Measurements from ENCODE around the gene MYO15B.
A peak's percentile ranks its signal among the peaks of the same experiment; 100 is the strongest.
"Not testable (repeated sequence)": the region's sequence is repeated elsewhere in the genome, so short reads cannot be mapped to it uniquely, and the experiment has no call there.

Gene MYO15B

GRCh38 chr17:75576661-75577060, 10.9 kb upstream of the MYO15B start:
- DNase-seq (ENCODE audit: low read depth), result no peak

DNA sequence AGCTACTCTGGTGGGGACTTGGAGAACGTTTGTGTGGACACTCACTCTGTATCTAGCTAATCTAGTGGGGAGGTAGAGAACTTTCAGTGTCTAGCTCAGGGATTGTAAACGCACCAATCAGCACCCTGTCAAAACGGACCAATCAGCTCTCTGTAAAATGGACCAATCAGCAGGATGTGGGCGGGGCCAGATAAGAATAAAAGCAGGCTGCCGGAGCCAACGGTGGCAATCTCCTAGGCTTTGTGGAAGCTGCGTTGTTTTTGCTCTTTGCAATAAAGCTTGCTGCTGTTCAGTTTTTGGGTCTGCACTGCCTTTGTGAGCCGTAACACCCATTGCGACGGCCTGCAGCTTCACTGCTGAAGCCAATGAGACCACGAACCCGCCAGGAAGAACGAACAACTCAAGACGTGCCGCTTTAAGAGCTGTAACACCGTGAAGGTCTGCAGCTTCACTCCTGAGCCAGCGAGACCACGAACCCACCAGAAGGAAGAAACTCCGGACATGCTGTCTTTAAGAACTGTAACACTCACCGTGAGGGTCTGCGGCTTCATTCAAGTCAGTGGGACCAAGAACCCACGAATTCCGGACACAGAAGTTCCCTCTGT, 6.4 kb upstream of the MYO15B start:
- not testable (repeated sequence) for DNase-seq (ENCODE audit: low read depth)

GRCh38 chr17:75583197-75583596, 4.4 kb upstream of the MYO15B start:
- not testable (repeated sequence) for DNase-seq (ENCODE audit: low read depth)

DNA sequence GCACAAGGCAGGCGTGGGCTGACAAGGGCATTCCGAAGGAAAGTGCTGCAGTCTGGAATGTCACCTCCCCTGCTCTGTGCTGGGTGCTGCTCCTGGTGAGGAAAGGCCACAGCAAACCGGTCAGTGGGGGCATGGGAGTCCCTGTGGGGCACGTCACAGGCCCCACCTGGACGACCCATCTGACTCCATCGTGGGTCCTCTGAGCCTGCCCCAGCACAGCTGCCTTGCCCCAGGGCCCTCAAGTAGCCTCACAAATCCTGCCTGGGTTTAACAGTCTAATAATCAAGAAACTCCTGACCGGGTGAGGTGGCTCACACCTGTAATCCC, 2.8 kb upstream of the MYO15B start:
- no peak for DNase-seq (ENCODE audit: low read depth)

- no peak for DNase-seq (ENCODE audit: low read depth)
Measured at GRCh38 chr17:75588596-75589011, 1.0 kb downstream of the MYO15B start.

DNA sequence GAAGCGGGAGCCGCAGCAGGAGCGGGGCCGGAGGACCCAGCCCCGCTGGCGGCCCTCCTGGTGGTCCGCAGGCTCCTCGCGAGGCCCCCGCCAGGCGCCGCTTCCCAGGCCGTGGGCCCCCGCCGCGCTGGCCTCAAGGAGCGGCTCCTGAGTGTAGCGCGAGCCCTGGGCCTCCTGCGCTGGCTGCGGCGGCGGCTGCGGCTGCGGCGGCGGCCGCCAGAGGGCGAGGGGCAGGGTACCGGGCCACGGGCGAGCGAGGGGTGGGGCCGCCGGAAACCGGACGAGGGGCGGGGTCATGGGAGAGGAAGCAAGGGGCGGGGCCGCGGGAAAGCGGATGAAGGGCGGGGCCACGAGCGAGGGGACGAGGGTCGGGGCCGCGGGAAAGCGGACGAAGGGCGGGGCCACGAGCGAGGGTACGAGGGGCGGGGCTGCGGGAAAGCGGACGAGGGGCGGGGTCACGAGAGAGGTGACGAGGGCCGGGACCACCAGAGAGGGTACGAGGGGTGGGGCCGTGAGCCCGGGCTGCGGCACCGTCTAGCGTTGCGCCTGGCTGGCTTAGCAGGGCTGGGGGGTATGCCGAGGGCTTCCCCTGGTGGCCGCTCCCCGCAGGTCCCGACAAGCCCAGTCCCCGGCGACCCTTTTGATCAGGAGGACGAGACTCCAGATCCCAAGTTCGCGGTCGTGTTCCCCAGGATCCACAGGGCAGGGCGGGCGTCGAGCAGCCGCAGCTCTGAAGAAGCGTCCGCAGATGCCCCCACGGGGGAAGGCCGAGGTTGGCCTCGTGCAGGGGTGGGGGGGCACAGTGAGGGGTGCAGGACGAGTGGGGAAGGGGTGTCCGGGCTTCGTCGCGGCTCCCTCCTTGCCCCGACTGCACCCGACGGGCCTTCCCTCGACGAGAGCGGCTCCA, 1.7 kb downstream of the MYO15B start:
- DNase-seq (ENCODE audit: low read depth), result peak; percentile 8

DNA sequence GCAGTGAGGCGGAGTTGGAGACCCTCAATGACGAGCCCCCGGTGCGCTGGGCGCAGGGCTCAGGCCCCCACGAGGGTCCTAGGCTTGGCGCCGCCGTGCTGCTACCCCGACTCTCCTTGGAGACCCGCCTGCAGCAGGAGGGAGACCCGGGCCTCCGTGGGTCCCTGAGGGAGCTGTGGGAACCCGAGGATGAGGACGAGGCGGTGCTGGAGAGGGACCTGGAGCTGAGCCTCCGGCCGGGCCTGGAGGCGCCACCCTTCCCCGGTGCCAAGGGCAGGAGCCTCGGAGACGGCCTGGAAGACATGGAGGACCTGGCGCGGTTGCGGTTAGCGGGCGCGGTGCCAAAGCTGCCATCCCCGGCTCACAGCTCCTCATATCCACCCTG, 2.3 kb downstream of the MYO15B start:
- no peak for DNase-seq (ENCODE audit: low read depth)

DNA sequence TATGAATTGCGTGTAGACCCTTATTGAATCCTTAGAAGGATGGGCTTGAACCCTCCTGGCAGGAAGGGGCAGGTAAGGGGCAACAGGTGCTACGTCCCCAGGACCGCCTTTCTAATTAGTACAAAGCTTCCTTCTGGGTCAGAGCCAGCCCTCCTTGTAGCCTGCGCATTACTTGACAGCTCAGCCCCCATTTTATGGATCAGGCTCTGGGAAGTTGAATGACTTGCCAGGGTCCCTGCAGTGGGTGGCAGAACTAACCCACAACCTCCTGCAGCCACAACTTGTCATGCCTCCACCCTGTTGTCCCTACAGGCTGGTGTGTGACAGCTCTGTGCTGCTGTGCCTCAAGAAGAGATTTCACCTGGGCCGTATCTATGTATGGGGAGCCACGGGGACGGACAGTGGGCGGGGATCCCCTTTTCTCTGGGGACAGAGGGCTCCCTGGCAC, 2.7 kb downstream of the MYO15B start:
- DNase-seq (ENCODE audit: low read depth), result no peak

DNA sequence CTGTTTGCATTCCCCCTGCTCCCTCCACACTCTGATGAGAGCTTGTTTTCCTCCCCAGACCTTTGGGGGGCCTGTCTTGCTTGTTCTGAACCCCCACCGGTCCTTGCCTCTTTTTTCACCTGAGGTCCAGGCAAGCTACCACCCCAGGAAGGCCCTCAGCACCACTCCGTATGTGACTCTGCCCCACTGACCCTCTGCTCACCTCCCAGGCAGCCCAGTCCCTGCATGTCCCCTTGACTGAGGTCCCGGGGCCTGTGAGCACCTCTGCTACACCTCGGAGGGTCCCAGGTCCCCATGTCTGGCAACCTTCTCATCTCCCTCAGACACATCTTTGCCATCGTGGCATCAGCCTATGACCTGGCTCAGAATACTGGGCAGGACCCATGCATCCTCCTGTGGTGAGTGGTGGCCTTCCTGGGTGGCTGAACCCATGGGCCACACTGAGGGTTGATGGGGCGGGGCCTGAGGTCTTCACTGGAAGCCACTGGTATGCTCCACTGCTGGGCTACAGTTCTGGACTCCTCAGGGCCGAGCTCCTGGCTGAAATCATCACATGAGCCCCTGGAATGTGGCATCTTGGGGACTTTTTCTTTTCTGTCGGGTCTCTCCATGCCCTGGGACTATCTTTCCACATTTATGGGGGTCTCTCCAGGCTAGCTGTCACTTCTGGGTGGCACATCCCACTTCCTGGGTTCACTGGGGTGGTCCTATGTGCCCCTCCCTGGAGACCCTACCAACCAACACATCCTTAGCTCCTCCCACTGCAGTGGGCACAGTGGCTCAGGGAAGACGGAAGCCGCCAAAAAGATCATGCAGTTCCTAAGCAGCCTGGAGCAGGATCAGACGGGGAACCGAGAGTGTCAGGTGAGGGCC, 3.5 kb downstream of the MYO15B start:
- no peak for DNase-seq (ENCODE audit: low read depth)

GRCh38 chr17:75591722-75592302, 4.2 kb downstream of the MYO15B start:
- DNase-seq (ENCODE audit: low read depth), result no peak

GRCh38 chr17:75592348-75593020, 4.9 kb downstream of the MYO15B start:
- no peak for DNase-seq (ENCODE audit: low read depth)

DNA sequence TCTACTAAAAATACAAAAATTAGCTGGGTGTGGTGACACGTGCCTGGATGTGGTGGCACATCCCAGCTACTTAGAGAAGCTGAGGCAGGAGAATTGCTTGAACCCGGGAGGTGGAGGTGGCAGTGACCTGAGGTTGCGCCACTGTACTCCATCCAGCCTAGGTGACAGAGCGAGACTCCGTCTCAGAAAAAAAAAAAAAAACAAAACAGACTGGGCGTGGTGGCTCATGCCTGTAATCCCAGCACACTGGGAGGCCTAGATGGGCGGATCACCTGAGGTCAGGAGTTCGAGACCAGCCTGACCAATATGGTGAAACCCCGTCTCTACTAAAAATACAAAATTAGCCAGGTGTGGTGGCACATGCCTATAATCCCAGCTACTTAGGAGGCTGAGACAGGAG, 5.8 kb downstream of the MYO15B start:
- DNase-seq (ENCODE audit: low read depth), result not testable (repeated sequence)

GRCh38 chr17:75594499-75595283, 7.1 kb downstream of the MYO15B start:
- DNase-seq (ENCODE audit: low read depth), result no peak

GRCh38 chr17:75595284-75595919, 7.8 kb downstream of the MYO15B start:
- DNase-seq (ENCODE audit: low read depth), result no peak

GRCh38 chr17:75595920-75596313, 8.3 kb downstream of the MYO15B start:
- DNase-seq (ENCODE audit: low read depth), result no peak

DNA sequence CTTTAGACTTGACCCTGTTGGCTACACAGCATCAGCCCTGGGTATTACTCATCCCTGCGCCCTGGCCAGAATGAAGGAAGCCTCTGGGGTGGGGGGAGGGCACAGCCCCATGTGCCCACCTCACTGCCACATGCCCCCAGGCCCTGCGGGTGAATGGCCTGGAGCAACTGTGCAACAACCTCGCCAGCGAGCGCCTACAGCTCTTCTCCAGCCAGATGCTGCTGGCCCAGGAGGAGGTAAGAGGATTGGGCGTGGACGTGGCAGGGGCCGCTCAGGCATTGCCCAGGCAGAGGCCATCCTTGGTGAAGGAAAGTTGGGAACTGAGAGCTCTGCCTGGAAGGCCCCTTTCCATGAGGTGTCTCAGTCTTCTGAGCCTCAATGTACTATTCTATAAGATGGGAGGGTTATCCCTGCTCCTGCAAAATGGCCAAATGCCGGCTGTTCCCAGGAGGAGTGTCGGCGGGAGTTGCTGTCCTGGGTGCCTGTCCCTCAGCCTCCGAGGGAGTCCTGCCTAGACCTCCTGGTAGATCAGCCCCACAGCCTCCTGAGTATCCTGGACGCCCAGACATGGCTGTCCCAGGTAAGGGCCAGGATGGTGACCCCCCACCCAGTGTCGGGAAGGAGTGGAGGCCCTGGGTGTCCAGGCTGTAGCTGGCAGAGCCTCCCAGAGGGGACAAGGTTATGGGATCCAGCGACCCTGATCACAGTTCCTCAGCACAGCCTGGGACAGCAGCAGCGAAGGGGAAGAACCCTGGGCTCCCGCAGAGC, 8.9 kb downstream of the MYO15B start:
- no peak for DNase-seq (ENCODE audit: low read depth)

- DNase-seq (ENCODE audit: low read depth), result no peak
Measured at GRCh38 chr17:75601057-75601987, 13.7 kb downstream of the MYO15B start.

GRCh38 chr17:75602644-75603043, 15.0 kb downstream of the MYO15B start:
- no peak for DNase-seq (ENCODE audit: low read depth)
